Measurements from ENCODE around the gene NCEH1.

Gene NCEH1

GRCh38 chr3:172700256-172700655 is 10.6 kb downstream of the NCEH1 start:
- TF ChIP-seq ISL1 (CRISPR knock-in tag; IDR thresholded peaks at IDR 0.05), result no peak
- no peak for ATAC-seq

- TF ChIP-seq SNAI2 (CRISPR knock-in tag; IDR thresholded peaks at IDR 0.05) (no peak), POU6F1 (CRISPR knock-in tag; IDR thresholded peaks at IDR 0.05; ENCODE audit: borderline replicate concordance, low read depth) (no peak), ZFP30 (CRISPR knock-in tag; IDR thresholded peaks at IDR 0.05) (no peak), TCF4 (CRISPR knock-in tag; IDR thresholded peaks at IDR 0.05; ENCODE audit: borderline replicate concordance) (no peak), TOX (CRISPR knock-in tag; IDR thresholded peaks at IDR 0.05; ENCODE audit: borderline replicate concordance) (no peak), BACH2 (CRISPR knock-in tag; IDR thresholded peaks at IDR 0.05; ENCODE audit: borderline replicate concordance) (no peak), ZC3H10 (CRISPR knock-in tag; IDR thresholded peaks at IDR 0.05) (no peak), PPARA (CRISPR knock-in tag; IDR thresholded peaks at IDR 0.05; ENCODE audit: borderline replicate concordance) (no peak)
- no peak for ATAC-seq
Observed at GRCh38 chr3:172699031-172699430, 11.8 kb downstream of the NCEH1 start.

DNA sequence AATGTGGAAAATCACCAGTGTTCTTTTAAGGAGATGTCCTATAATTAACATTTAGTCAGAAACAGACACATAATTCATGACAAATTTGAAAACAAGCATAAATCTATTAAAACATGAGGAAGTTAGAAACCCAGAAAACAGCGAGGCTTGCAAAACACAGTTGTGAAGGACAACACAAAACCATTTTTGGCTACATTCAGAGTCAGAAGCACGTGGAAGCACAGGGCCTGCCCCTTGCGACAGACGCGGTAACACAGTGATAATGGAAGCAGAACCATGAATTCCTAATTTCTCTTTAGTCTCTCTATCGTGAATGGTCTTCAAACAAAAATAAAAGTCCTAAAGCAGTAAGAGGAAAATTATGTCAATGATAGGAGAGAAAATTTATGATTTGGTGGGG is 12.2 kb downstream of the NCEH1 start:
- TF ChIP-seq, protein P1, sequence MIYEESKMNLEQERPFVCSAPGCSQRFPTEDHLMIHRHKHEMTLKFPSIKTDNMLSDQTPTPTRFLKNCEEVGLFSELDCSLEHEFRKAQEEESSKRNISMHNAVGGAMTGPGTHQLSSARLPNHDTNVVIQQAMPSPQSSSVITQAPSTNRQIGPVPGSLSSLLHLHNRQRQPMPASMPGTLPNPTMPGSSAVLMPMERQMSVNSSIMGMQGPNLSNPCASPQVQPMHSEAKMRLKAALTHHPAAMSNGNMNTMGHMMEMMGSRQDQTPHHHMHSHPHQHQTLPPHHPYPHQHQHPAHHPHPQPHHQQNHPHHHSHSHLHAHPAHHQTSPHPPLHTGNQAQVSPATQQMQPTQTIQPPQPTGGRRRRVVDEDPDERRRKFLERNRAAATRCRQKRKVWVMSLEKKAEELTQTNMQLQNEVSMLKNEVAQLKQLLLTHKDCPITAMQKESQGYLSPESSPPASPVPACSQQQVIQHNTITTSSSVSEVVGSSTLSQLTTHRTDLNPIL (CRISPR knock-in tag; IDR thresholded peaks at IDR 0.05; ENCODE audit: low read depth), result no peak
- TF ChIP-seq, protein P2, sequence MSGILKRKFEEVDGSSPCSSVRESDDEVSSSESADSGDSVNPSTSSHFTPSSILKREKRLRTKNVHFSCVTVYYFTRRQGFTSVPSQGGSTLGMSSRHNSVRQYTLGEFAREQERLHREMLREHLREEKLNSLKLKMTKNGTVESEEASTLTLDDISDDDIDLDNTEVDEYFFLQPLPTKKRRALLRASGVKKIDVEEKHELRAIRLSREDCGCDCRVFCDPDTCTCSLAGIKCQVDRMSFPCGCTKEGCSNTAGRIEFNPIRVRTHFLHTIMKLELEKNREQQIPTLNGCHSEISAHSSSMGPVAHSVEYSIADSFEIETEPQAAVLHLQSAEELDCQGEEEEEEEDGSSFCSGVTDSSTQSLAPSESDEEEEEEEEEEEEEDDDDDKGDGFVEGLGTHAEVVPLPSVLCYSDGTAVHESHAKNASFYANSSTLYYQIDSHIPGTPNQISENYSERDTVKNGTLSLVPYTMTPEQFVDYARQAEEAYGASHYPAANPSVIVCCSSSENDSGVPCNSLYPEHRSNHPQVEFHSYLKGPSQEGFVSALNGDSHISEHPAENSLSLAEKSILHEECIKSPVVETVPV (CRISPR knock-in tag; IDR thresholded peaks at IDR 0.05), result no peak
- TF ChIP-seq ISL1 (CRISPR knock-in tag; IDR thresholded peaks at IDR 0.05) (no peak), BACH2 (CRISPR knock-in tag; IDR thresholded peaks at IDR 0.05; ENCODE audit: borderline replicate concordance) (no peak), ARNTL (CRISPR knock-in tag; IDR thresholded peaks at IDR 0.05; ENCODE audit: borderline replicate concordance, low read depth) (no peak)
- no peak for ATAC-seq

- no peak for TF ChIP-seq ZFP3 (CRISPR knock-in tag; IDR thresholded peaks at IDR 0.05)
- no peak for TF ChIP-seq ARNTL (CRISPR knock-in tag; IDR thresholded peaks at IDR 0.05; ENCODE audit: borderline replicate concordance, low read depth)
- TF ChIP-seq GLIS3 (CRISPR knock-in tag; IDR thresholded peaks at IDR 0.05), result no peak
- TF ChIP-seq, protein P3, sequence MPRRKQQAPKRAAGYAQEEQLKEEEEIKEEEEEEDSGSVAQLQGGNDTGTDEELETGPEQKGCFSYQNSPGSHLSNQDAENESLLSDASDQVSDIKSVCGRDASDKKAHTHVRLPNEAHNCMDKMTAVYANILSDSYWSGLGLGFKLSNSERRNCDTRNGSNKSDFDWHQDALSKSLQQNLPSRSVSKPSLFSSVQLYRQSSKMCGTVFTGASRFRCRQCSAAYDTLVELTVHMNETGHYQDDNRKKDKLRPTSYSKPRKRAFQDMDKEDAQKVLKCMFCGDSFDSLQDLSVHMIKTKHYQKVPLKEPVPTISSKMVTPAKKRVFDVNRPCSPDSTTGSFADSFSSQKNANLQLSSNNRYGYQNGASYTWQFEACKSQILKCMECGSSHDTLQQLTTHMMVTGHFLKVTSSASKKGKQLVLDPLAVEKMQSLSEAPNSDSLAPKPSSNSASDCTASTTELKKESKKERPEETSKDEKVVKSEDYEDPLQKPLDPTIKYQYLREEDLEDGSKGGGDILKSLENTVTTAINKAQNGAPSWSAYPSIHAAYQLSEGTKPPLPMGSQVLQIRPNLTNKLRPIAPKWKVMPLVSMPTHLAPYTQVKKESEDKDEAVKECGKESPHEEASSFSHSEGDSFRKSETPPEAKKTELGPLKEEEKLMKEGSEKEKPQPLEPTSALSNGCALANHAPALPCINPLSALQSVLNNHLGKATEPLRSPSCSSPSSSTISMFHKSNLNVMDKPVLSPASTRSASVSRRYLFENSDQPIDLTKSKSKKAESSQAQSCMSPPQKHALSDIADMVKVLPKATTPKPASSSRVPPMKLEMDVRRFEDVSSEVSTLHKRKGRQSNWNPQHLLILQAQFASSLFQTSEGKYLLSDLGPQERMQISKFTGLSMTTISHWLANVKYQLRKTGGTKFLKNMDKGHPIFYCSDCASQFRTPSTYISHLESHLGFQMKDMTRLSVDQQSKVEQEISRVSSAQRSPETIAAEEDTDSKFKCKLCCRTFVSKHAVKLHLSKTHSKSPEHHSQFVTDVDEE (CRISPR knock-in tag; IDR thresholded peaks at IDR 0.05), result no peak
- TF ChIP-seq POU6F1 (CRISPR knock-in tag; IDR thresholded peaks at IDR 0.05; ENCODE audit: borderline replicate concordance, low read depth), result no peak
- no peak for TF ChIP-seq OSR1 (CRISPR knock-in tag; IDR thresholded peaks at IDR 0.05)
- no peak for TF ChIP-seq PPARA (CRISPR knock-in tag; IDR thresholded peaks at IDR 0.05; ENCODE audit: borderline replicate concordance)
- TF ChIP-seq ZFP30 (CRISPR knock-in tag; IDR thresholded peaks at IDR 0.05), result no peak
- TF ChIP-seq ZNF565 (CRISPR knock-in tag; conservative IDR thresholded peaks at IDR 0.05; ENCODE audit: low read depth), result no peak
- no peak for TF ChIP-seq RARB (CRISPR knock-in tag; IDR thresholded peaks at IDR 0.05)
- TF ChIP-seq, protein P2 (CRISPR knock-in tag; IDR thresholded peaks at IDR 0.05), result no peak
- no peak for TF ChIP-seq ZNF70 (CRISPR knock-in tag; IDR thresholded peaks at IDR 0.05)
- TF ChIP-seq ISL1 (CRISPR knock-in tag; IDR thresholded peaks at IDR 0.05), result no peak
- no peak for TF ChIP-seq ZNF8 (CRISPR knock-in tag; IDR thresholded peaks at IDR 0.05)
- no peak for TF ChIP-seq ZC3H10 (CRISPR knock-in tag; IDR thresholded peaks at IDR 0.05)
- TF ChIP-seq TOX (CRISPR knock-in tag; IDR thresholded peaks at IDR 0.05; ENCODE audit: borderline replicate concordance), result no peak
- no peak for TF ChIP-seq SNAI2 (CRISPR knock-in tag; IDR thresholded peaks at IDR 0.05)
- TF ChIP-seq, protein P4, sequence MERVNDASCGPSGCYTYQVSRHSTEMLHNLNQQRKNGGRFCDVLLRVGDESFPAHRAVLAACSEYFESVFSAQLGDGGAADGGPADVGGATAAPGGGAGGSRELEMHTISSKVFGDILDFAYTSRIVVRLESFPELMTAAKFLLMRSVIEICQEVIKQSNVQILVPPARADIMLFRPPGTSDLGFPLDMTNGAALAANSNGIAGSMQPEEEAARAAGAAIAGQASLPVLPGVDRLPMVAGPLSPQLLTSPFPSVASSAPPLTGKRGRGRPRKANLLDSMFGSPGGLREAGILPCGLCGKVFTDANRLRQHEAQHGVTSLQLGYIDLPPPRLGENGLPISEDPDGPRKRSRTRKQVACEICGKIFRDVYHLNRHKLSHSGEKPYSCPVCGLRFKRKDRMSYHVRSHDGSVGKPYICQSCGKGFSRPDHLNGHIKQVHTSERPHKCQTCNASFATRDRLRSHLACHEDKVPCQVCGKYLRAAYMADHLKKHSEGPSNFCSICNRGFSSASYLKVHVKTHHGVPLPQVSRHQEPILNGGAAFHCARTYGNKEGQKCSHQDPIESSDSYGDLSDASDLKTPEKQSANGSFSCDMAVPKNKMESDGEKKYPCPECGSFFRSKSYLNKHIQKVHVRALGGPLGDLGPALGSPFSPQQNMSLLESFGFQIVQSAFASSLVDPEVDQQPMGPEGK (CRISPR knock-in tag; IDR thresholded peaks at IDR 0.05; ENCODE audit: borderline replicate concordance), result no peak
- ATAC-seq, result no peak
Observed at GRCh38 chr3:172697558-172697957, 13.3 kb downstream of the NCEH1 start.

Measured in SK-N-SH treated with all-trans-retinoic acid at 6 μM for 48 hours (cell line).